Cardiac atrium fibroblast (primary cell): Measurements from ENCODE around the gene LDLR. TPM values are rescaled to one million over a fixed set of nuclear protein-coding genes. Genes with fewer than 3 reads are reported as not detected.

ENCODE experiments used
- total RNA-seq: library from RNA; depleted of rRNA; stranded (reverse); fragments of >200 nt; gene quantifications from 2 replicates; pipeline ENCODE4 v1.2.3, GENCODE V29; 2015

The LDLR gene
- 199 and 240 TPM in 2 replicates for total RNA-seq

DNA sequence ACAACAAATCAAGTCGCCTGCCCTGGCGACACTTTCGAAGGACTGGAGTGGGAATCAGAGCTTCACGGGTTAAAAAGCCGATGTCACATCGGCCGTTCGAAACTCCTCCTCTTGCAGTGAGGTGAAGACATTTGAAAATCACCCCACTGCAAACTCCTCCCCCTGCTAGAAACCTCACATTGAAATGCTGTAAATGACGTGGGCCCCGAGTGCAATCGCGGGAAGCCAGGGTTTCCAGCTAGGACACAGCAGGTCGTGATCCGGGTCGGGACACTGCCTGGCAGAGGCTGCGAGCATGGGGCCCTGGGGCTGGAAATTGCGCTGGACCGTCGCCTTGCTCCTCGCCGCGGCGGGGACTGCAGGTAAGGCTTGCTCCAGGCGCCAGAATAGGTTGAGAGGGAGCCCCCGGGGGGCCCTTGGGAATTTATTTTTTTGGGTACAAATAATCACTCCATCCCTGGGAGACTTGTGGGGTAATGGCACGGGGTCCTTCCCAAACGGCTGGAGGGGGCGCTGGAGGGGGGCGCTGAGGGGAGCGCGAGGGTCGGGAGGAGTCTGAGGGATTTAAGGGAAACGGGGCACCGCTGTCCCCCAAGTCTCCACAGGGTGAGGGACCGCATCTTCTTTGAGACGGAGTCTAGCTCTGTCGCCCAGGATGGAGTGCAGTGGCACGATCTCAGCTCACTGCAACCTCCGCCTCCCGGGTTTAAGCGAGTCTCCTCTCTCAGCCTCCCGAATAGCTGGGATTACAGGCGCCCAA is at the start of gene LDLR:
TSS of gene LDLR (plus strand) at position 210 of the 760 bp plus-strand sequence. CDS start at position 296, 86 bp downstream.

DNA sequence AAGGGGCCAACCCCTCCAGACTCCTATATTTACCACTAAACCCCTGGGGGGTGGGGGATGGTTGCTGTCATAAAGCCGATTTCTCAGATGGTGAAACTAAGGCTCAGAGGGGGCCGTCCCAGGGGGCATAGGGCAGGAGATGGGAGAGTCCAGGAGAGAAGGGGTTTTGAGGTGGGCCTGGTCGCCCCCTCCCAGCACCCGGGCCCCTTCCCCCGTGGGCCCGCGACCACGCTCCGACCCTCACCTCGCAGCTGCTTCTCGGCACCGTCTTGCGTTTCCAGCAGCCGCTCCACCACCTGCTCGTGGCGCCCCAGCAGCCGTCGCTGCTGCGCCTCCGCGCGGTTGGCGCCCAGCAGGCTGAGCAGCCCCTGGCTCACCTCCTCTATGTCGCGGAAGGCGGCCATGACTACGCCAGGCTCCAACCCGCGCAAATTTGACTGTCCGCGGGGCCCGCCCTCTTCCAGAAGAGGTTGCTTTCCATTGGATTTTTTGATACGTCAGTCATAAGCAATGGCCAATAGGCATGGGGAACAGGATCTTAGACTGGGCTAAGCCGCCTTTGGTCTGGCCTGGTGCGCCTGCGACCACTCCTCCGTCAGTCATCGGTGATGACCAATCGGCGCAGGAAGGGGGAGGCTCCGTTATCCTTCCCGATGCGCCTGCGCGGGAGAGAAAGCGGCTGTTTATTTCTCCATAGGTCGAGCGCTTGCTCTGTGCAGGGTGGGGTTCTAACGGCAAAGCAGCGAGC is 66.3 kb downstream of the LDLR start, which contains the start of gene SPC24:
TSS of gene SPC24 (minus strand) at position 410 of the 748 bp plus-strand sequence. CDS start at position 404, 6 bp downstream.

Other genes with a start within 250 kb of the LDLR start
- 3.6 TPM in 1 of 2 replicates, not detected in the other for gene C19orf38, start 241.0 kb upstream of the LDLR start, total RNA-seq
- 30.7 and 33.0 TPM in 2 replicates for gene CARM1, start 217.9 kb upstream of the LDLR start, total RNA-seq
- gene YIPF2, start 160.8 kb upstream of the LDLR start, total RNA-seq: 90.4 and 102 TPM in 2 replicates
- gene TIMM29, start 160.7 kb upstream of the LDLR start, total RNA-seq: 23.3 and 35.4 TPM in 2 replicates
- gene SMARCA4, start 128.4 kb upstream of the LDLR start, total RNA-seq: 57.0 and 89.9 TPM in 2 replicates
- 5.0 and 13.5 TPM in 2 replicates for gene SPC24, start 66.3 kb downstream of the LDLR start, total RNA-seq
- gene KANK2, start 108.1 kb downstream of the LDLR start, total RNA-seq: 157 and 175 TPM in 2 replicates
- gene ANGPTL8, start 150.2 kb downstream of the LDLR start, total RNA-seq: not detected in 2 replicates
- gene DOCK6, start 173.1 kb downstream of the LDLR start, total RNA-seq: 25.1 and 29.4 TPM in 2 replicates
- not detected in 2 replicates for gene TSPAN16, start 206.7 kb downstream of the LDLR start, total RNA-seq